GM12801 (cell line): Measurements from ENCODE around the gene DPM3.

ENCODE experiments used
- CTCF ChIP-seq: IDR thresholded peaks from one replicate; pipeline ENCODE4 v1.5.1; 2011; ENCODE audit warnings: control low read depth; ENCODE audit not compliant: insufficient read length; ENCODE audit errors: extremely low read depth

DPM3 gene

GRCh38 chr1:155122308-155122707 lies 18.0 kb downstream of the DPM3 start:
- TF ChIP-seq CTCF = no peak

- TF ChIP-seq CTCF = no peak
Measured at GRCh38 chr1:155121249-155121648, 19.1 kb downstream of the DPM3 start.

GRCh38 chr1:155120253-155120652 lies 20.1 kb downstream of the DPM3 start:
- no peak for TF ChIP-seq CTCF

- no peak for TF ChIP-seq CTCF
Measured at GRCh38 chr1:155117610-155118009, 22.7 kb downstream of the DPM3 start.

GRCh38 chr1:155116113-155116764 lies 24.1 kb downstream of the DPM3 start:
- TF ChIP-seq CTCF = no peak

GRCh38 chr1:155113450-155113980 lies 26.8 kb downstream of the DPM3 start:
- TF ChIP-seq CTCF = no peak

GRCh38 chr1:155110826-155111225 lies 29.5 kb downstream of the DPM3 start:
- TF ChIP-seq CTCF = no peak
